Epidermal melanocyte (primary cell): ENCODE data around the gene SCART1.
"Not testable (repeated sequence)": the region's sequence is repeated elsewhere in the genome, so short reads cannot be mapped to it uniquely, and the experiment has no call there.

ENCODE experiments used
- DNase-seq: peaks from one replicate; pipeline ENCODE4 v3.0.0; 2011; ENCODE audit warnings: low spot score; ENCODE audit not compliant: insufficient read length

Gene SCART1

GRCh38 chr10:133456041-133456951, 2.6 kb downstream of the SCART1 start:
- DNase-seq: no peak

GRCh38 chr10:133457100-133457841, 3.5 kb downstream of the SCART1 start:
- DNase-seq: no peak

- DNase-seq: no peak
Measured at GRCh38 chr10:133458021-133458709, 4.4 kb downstream of the SCART1 start.

- DNase-seq: no peak
Measured at GRCh38 chr10:133458710-133459453, 5.1 kb downstream of the SCART1 start.

- no peak for DNase-seq
Measured at GRCh38 chr10:133459454-133460207, 5.9 kb downstream of the SCART1 start.

GRCh38 chr10:133460208-133460769, 6.5 kb downstream of the SCART1 start:
- no peak for DNase-seq

- no peak for DNase-seq
Measured at GRCh38 chr10:133461027-133461426, 7.3 kb downstream of the SCART1 start.

GRCh38 chr10:133461841-133462240, 8.1 kb downstream of the SCART1 start:
- DNase-seq: no peak

- no peak for DNase-seq
Measured at GRCh38 chr10:133462512-133463305, 9.0 kb downstream of the SCART1 start.

GRCh38 chr10:133464582-133465031, 10.9 kb downstream of the SCART1 start:
- DNase-seq: no peak

GRCh38 chr10:133465191-133465949, 11.6 kb downstream of the SCART1 start:
- DNase-seq: no peak

GRCh38 chr10:133465950-133466474, 12.3 kb downstream of the SCART1 start:
- DNase-seq: peak; percentile 7

- peak; percentile 5 for DNase-seq
Measured at GRCh38 chr10:133466683-133467275, 13.0 kb downstream of the SCART1 start.

GRCh38 chr10:133467286-133467911, 13.7 kb downstream of the SCART1 start:
- DNase-seq: peak; percentile 11

- not testable (repeated sequence) for DNase-seq
Measured at GRCh38 chr10:133469205-133469604, 15.5 kb downstream of the SCART1 start.

- DNase-seq: no peak
Measured at GRCh38 chr10:133471300-133472109, 17.8 kb downstream of the SCART1 start.
